GM10266 (cell line): Measurements from ENCODE around the gene SPIB.

Experiments
- DNase-seq: peaks from one replicate; pipeline ENCODE4 v3.0.0; 2012; ENCODE audit errors: extremely low spot score
- TF ChIP-seq, protein P1 (sequence below): IDR thresholded peaks from 2 replicates; pipeline ENCODE4 v1.5.1; 2012; ENCODE audit warnings: mild to moderate bottlenecking, low read depth; ENCODE audit not compliant: control insufficient read depth, insufficient read depth; ENCODE audit errors: missing control alignments

Gene SPIB

DNA sequence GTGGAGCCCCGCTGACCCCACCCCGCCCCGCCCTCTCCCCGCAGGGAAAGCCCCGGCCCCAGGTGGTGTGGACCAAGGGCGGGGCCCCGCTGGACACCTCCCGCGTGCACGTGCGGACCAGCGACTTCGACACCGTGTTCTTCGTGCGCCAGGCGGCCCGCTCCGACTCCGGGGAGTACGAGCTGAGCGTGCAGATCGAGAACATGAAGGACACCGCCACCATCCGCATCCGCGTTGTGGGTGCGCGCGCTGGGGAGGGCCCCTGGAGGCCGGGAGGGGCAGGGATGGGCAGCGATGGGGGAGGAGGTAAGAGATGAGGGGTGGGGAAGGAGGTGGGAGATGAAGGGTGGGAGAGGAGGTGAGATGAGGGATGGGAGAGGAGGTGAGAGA, 40.3 kb downstream of the SPIB start:
- no peak for DNase-seq
- TF ChIP-seq, protein P1, sequence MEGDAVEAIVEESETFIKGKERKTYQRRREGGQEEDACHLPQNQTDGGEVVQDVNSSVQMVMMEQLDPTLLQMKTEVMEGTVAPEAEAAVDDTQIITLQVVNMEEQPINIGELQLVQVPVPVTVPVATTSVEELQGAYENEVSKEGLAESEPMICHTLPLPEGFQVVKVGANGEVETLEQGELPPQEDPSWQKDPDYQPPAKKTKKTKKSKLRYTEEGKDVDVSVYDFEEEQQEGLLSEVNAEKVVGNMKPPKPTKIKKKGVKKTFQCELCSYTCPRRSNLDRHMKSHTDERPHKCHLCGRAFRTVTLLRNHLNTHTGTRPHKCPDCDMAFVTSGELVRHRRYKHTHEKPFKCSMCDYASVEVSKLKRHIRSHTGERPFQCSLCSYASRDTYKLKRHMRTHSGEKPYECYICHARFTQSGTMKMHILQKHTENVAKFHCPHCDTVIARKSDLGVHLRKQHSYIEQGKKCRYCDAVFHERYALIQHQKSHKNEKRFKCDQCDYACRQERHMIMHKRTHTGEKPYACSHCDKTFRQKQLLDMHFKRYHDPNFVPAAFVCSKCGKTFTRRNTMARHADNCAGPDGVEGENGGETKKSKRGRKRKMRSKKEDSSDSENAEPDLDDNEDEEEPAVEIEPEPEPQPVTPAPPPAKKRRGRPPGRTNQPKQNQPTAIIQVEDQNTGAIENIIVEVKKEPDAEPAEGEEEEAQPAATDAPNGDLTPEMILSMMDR = no peak

- TF ChIP-seq, protein P1 = no peak
- peak; percentile 60 for DNase-seq
These were observed 40.9 kb downstream of the SPIB start for GRCh38 chr19:50459638-50460037.

DNA sequence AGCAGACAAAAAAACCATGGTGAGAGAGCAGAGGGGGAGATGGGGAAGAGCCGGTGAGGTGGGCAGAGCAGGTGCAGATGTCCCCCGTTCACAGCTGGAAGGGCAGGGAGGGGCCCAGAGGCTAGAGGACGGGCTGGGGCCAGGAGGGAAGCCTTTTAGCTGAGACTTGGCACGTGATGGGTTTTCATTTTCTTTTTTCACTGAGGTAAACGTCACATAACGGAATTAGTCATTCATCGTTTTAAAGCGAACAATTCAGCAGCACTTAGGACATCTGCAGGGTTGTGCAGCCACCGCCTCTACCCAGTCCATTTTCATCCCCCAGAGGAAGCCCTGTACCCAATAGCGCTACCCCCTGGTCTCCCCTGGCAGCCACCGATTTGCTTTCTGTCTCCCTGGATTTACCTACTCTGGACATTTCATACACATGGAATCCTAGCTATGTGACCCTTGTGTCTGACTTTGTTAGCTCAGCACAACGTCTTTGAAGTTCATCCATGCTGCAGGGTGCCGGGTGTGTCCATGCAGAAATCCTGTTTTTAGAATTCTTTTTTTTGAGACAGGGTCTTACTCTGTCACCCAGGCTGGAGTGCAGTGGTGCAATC, 41.5 kb downstream of the SPIB start:
- TF ChIP-seq, protein P1 = no peak
- peak; percentile 93 for DNase-seq

- DNase-seq = peak; percentile 93
- TF ChIP-seq, protein P1 = peak; percentile 95
These were observed 42.5 kb downstream of the SPIB start for GRCh38 chr19:50461066-50461875.

DNA sequence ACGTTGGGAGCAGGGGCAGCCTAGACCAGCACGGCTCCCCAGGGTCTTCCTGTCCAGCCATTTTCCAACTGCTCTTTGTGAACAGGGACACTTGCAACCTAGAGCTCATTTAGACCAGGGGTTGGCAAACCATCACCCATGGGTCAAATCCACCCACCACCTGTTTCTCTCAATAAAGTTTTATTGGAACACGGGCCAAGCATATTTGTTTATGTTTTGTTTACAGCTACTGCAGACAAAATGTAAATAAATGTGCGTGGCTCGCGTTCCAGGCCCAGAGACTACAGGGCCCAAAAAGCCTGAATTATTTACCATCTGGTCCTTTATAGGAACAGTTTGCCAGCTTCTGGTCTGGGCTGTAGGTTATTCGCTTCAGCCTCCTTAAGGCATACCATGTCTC, 44.2 kb downstream of the SPIB start:
- no peak for DNase-seq
- TF ChIP-seq, protein P1 = no peak

- TF ChIP-seq, protein P1 = no peak
- DNase-seq = no peak
These were observed 45.6 kb downstream of the SPIB start for GRCh38 chr19:50464348-50464747.

GRCh38 chr19:50465000-50465399, 46.3 kb downstream of the SPIB start:
- no peak for DNase-seq
- TF ChIP-seq, protein P1 = no peak
